MV-4-11 (cell line): ENCODE results near the gene GINS2.

Source experiments
- DNase-seq: peaks from one replicate; lab custom pipeline; 2025; lab: John Stamatoyannopoulos, UW

Gene GINS2

DNA sequence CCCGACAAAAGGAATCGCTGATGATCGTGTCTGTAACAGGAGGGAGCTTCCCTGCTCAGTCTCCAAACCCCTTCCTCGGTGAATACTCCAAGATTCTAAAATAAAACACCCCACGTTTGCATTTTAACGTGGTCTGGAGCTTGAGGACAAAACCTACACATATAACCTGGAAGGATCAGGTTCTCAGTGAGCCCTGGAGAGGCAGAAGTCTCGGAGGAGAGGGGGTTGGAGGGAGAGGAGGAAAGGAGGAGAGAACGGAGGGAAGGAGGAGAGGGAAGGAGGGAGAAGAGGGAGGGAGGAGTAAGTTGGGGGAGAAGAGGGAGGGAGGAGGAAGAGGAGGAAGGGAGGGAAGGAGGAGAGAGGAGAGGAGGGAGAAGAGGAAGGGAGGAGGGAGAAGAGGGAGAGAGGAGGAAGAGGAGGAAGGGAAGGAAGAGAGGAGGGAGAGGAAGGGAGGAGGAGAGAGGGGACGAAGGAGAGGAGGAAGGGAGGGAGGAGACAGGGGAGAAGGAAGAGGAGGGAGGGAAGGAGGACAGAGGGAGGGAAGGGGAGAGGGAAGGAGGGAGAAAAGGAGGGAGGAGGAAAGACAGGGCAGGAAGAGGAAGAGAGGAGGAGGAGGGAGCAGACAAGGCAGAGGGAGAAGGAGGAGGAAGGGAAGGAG is 27.4 kb upstream of the GINS2 start:
- no peak for DNase-seq

- peak; percentile 74 for DNase-seq
Observed at GRCh38 chr16:85715169-85716021, 26.6 kb upstream of the GINS2 start.

DNA sequence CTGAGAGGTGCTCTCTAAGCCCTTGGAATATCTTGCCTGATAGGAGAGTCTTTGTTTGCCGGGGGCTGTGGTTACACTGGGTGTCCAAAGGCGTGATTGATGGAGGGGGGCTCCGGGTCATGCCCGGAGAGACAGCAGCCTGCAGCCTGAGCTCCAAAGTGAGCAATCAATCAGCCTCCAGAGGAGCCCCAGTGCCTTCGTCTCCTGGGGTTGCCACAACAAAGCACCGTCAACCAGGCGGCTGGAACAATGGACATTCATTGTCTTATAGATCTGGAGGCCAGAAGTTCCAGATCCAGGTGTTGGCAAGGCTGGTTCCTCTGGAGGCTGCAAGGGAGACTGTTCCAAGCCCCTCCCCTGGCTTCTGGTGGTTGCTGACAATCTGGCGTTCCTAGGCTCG is 24.0 kb upstream of the GINS2 start:
- DNase-seq, result no peak

DNA sequence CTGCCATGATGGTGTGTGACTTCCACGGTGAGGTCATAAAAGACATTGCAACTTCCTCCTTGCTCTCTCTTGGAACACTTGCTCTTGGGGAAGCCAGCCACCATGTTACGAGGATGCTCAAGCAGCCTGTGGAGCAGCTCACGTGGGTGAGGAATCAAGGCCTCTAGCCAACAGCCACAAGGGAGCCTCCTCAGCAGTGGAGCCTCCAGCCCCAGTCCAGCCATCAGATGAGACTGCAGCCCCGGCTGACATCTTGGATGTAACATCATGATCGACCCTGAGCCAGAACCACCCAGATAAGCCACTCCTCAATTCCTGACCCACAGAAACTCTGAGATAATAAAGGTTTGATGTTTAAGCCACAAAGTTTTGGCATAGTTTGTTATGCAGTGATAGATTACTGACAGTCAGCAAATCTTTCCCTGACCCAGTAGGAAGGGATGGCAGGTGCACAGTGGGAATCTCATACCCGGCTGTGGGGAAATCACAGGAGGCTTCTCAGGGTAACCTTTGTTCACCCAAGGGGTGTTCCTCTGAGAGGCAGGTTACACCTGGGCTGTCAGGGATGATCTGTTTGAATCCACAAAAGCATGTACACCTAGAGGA is 23.3 kb upstream of the GINS2 start:
- DNase-seq, result peak; percentile 27

DNA sequence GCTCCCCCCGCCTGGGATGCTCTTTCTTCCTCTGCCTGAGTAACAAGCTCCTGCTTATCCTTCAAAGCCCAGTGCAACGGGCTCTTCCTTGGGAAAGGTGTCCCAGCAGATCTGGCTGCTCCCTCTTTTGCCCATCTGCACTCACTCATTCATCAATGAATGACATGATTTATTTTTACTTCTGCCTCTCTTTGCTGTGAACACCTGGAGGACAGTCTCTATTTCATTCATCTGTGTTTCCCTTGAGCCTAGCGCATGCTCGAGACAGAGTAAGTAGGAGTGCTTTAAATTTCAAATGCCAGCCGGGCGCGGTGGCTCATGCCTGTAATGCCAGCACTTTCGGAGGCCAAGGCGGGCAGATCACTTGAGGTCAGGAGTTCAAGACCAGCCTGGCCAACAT is 22.0 kb upstream of the GINS2 start:
- DNase-seq, result no peak

- no peak for DNase-seq
Observed at GRCh38 chr16:85709766-85710585, 21.2 kb upstream of the GINS2 start.

- DNase-seq, result no peak
Observed at GRCh38 chr16:85708338-85708737, 19.6 kb upstream of the GINS2 start.

- DNase-seq, result no peak
Observed at GRCh38 chr16:85707528-85708095, 18.9 kb upstream of the GINS2 start.

- no peak for DNase-seq
Observed at GRCh38 chr16:85706449-85707034, 17.8 kb upstream of the GINS2 start.

- no peak for DNase-seq
Observed at GRCh38 chr16:85704900-85705846, 16.4 kb upstream of the GINS2 start.

- DNase-seq, result no peak
Observed at GRCh38 chr16:85704011-85704410, 15.3 kb upstream of the GINS2 start.

DNA sequence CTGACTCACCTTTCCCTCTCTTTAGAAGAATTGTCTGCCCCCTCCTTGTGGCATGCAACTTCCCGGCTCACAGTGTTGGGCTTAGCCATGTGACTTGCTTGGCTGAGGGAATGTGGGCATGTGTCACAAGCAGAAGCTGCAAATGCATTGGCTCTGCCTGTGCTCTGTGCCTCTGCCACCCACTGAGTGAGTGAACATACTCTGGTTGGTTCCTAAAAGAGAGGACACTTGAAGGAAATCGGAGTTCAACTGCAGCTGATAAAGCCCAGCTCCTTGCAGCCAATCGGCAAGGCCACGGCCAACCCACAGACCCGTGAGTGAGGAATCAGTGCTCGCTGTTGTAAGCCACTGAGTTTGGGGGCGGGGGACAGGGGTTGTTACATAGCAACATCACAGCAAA is 10.9 kb upstream of the GINS2 start:
- no peak for DNase-seq

DNA sequence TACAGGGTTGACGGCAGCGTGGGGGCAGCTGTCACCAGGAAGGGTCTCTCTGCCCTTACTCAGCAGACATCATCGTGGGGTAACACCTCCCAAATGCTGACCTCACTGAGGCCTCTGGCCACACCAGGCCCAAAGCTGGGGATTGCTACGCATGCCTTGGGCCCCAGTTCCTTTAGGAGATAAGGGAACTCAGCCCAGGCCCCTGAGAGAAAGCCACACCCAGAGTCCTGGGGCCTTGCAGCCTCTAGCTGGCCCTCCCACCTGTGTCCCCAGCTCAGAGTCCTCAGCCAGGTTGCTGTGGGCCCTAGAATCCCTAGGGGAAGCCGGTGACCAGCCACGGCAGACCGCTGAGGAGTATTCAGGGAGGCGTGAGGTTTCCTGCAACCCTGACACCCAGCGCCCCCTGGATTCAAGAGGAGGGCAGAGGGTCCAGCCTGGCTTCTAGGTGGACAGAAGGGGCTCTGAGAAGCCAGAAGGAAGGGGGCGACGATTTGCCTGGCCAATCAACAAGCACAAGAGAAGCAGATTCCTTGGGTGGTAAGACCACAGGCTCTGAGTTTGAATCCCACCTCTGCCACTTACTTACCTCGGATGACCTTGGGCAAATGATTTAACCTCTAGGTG is 10.3 kb upstream of the GINS2 start:
- DNase-seq, result no peak

GRCh38 chr16:85698459-85698891 is 9.7 kb upstream of the GINS2 start:
- DNase-seq, result no peak

GRCh38 chr16:85697431-85697830 is 8.7 kb upstream of the GINS2 start:
- DNase-seq, result no peak

GRCh38 chr16:85696781-85697180 is 8.0 kb upstream of the GINS2 start:
- no peak for DNase-seq

GRCh38 chr16:85695196-85696128 is 6.7 kb upstream of the GINS2 start:
- no peak for DNase-seq

- no peak for DNase-seq
Observed at GRCh38 chr16:85690469-85691064, 1.8 kb upstream of the GINS2 start.
